GM12874 (cell line): ENCODE measurements around the gene KRT73.

Experiments used
- CTCF ChIP-seq: IDR thresholded peaks from 2 replicates; pipeline ENCODE4 v1.5.1; 2011; ENCODE audit warnings: low read depth, mild to moderate bottlenecking, control low read depth, low read length, moderate library complexity; ENCODE audit not compliant: insufficient read depth

The KRT73 gene

GRCh38 chr12:52600071-52600470, 18.3 kb downstream of the KRT73 start:
- no peak for TF ChIP-seq CTCF

GRCh38 chr12:52598966-52599365, 19.4 kb downstream of the KRT73 start:
- no peak for TF ChIP-seq CTCF

- no peak for TF ChIP-seq CTCF
Observed at GRCh38 chr12:52591521-52591920, 26.8 kb downstream of the KRT73 start.

- no peak for TF ChIP-seq CTCF
Observed at GRCh38 chr12:52590021-52590420, 28.3 kb downstream of the KRT73 start.

GRCh38 chr12:52587563-52587962, 30.8 kb downstream of the KRT73 start:
- no peak for TF ChIP-seq CTCF

- TF ChIP-seq CTCF = no peak
Observed at GRCh38 chr12:52585946-52586345, 32.4 kb downstream of the KRT73 start.

- TF ChIP-seq CTCF = no peak
Observed at GRCh38 chr12:52585066-52585465, 33.3 kb downstream of the KRT73 start.
